Progenitor cell of endocrine pancreas (in vitro differentiated cells): ENCODE data around the gene MRPL43. TPM values are rescaled to one million over a fixed set of nuclear protein-coding genes. Genes with fewer than 3 reads are reported as not detected.

Experiments used
- DNase-seq: peaks from one replicate; pipeline ENCODE4 v3.0.0; 2021; ENCODE audit warnings: low spot score; ENCODE audit not compliant: unreplicated experiment
- H3K27ac Mint-ChIP-seq: 2 replicates; pipeline ENCODE4 v1.8.0; 2021; ENCODE audit warnings: mild to moderate bottlenecking, moderate library complexity, mixed read lengths
- H3K27me3 Mint-ChIP-seq: 2 replicates; pipeline ENCODE4 v1.8.0; 2021; ENCODE audit warnings: mixed read lengths
- H3K36me3 Mint-ChIP-seq: 2 replicates; pipeline ENCODE4 v1.8.0; 2022; ENCODE audit warnings: mixed read lengths; ENCODE audit not compliant: insufficient read depth
- H3K4me1 Mint-ChIP-seq: 2 replicates; pipeline ENCODE4 v1.8.0; 2021; ENCODE audit warnings: low read depth, mixed read lengths
- H3K4me3 Mint-ChIP-seq: 2 replicates; pipeline ENCODE4 v1.8.0; 2021; ENCODE audit warnings: low read depth, mild to moderate bottlenecking, moderate library complexity, mixed read lengths
- H3K9me3 Mint-ChIP-seq: 2 replicates; pipeline ENCODE4 v1.8.0; 2021; ENCODE audit warnings: low read depth, mixed read lengths
- CTCF ChIP-seq: fragments of 200-600 bp; sonication (generic); IDR thresholded peaks from one replicate; pipeline ENCODE4 v1.5.0; 2021; ENCODE audit warnings: antibody characterized with exemption, mild to moderate bottlenecking; ENCODE audit not compliant: unreplicated experiment
- total RNA-seq: library from RNA; stranded (reverse); gene quantifications from 2 replicates; pipeline ENCODE4 v1.2.1, GENCODE V29; 2021

MRPL43 gene
- total RNA-seq, 1 donor from 2014 or later, result 70.7 TPM

GRCh38 chr10:100982916-100983830, 4.1 kb downstream of the MRPL43 start:
- no peaks in the 10 kb centered on the region for H3K27me3 Mint-ChIP-seq
- H3K27ac Mint-ChIP-seq, result peak overlapping the region; percentile 46
- no peak for DNase-seq
- no peak for TF ChIP-seq CTCF
- H3K36me3 Mint-ChIP-seq, result peaks cover 15% of the 10 kb centered on the region
- H3K4me3 Mint-ChIP-seq, result no peak overlapping the region
- no peaks in the 10 kb centered on the region for H3K9me3 Mint-ChIP-seq
- H3K4me1 Mint-ChIP-seq, result peaks cover 15% of the 10 kb centered on the region

- no peak for TF ChIP-seq CTCF
- Mint-ChIP-seq H3K4me1 (peaks cover 7% of the 10 kb centered on the region), H3K9me3 (no peaks in the 10 kb centered on the region), H3K27ac (no peak overlapping the region), H3K4me3 (no peak overlapping the region), H3K36me3 (peaks cover 20% of the 10 kb centered on the region), H3K27me3 (no peaks in the 10 kb centered on the region)
- DNase-seq, result no peak
Measured at GRCh38 chr10:100981178-100981772, 6.0 kb downstream of the MRPL43 start.

- Mint-ChIP-seq H3K27me3 (no peaks in the 10 kb centered on the region), H3K4me1 (peaks cover 7% of the 10 kb centered on the region), H3K4me3 (no peak overlapping the region), H3K9me3 (no peaks in the 10 kb centered on the region), H3K36me3 (peaks cover 20% of the 10 kb centered on the region), H3K27ac (peak overlapping the region; percentile 27)
- no peak for TF ChIP-seq CTCF
- DNase-seq, result no peak
Measured at GRCh38 chr10:100980711-100981110, 6.6 kb downstream of the MRPL43 start.

- no peak overlapping the region for H3K4me3 Mint-ChIP-seq
Measured at GRCh38 chr10:100980311-100980710, 7.0 kb downstream of the MRPL43 start.

More at GRCh38 chr10:100980311-100980710, 7.0 kb downstream of the MRPL43 start:
- no peak for TF ChIP-seq CTCF
- no peaks in the 10 kb centered on the region for H3K27me3 Mint-ChIP-seq
- H3K27ac Mint-ChIP-seq, result no peak overlapping the region
- no peak for DNase-seq
- H3K36me3 Mint-ChIP-seq, result peaks cover 20% of the 10 kb centered on the region
- H3K9me3 Mint-ChIP-seq, result no peaks in the 10 kb centered on the region
- H3K4me1 Mint-ChIP-seq, result peaks cover 3% of the 10 kb centered on the region
